ENCODE data around the gene PLCH2. TPM values are rescaled to one million over a fixed set of nuclear protein-coding genes. Genes with fewer than 3 reads are reported as not detected.

PLCH2 gene
- total and polyA plus RNA-seq, 4 donors = 2.1 to 7.9 (median 3.4) TPM

DNA sequence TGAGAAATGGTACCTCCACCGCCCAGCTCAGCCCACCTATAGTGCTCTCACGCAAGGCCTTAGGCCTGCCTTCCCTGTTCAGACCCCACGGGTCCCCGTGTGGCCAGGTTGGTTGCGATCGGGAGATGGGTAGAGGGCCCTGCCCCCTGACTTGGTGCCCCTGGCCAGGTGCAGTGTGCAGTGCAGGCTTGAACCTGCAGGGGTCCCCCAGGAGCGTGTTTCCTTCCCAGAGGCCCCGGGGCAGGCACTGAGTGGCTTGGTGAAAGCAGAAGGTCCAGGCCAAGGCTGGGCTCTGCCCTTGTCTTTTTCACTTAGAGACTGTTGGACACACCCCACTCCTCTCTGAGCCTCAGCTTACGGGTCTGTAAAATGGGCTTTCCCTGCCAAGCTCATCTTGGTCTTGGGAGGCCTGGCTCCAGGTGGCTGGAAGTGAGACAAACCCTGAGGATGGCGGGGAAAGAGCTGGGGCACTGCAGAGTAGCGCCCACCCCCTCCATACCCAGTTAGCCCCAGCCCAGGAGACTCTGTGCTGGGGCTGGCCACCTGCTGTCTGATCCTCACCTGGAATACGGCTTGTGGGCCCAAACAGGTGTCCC is 63.3 kb downstream of the PLCH2 start:
- Histone ChIP-seq H3K27ac (ENCODE audit: low read depth in 1 of 2, low read length in 1 of 2) (no peak overlapping the region), H3K9me3 (ENCODE audit: control insufficient read depth in 4 of 4, insufficient read depth in 3 of 4, low read length in 3 of 4) (no peaks in the 10 kb centered on the region), H3K9ac (ENCODE audit: insufficient read depth in 1 of 2, low read length in 2 of 2) (no peak overlapping the region), H3K27me3 (ENCODE audit: control insufficient read depth in 3 of 3, insufficient read depth in 3 of 3, low read length in 2 of 3) (peaks cover 0 to 25% (median 5%) of the 10 kb centered on the region in 3 donors), H3K4me1 (ENCODE audit: control insufficient read depth in 5 of 5, insufficient read depth in 5 of 5, low read length in 5 of 5) (peaks cover 0 to 27% (median 8%) of the 10 kb centered on the region in 5 donors), H3K36me3 (ENCODE audit: control insufficient read depth in 4 of 4, insufficient read depth in 4 of 4, low read length in 4 of 4) (no peaks in the 10 kb centered on the region), H3K4me3 (no peak overlapping the region)
- WGBS, 2 donors = 81% methylated on average over 11 to 12 of the region's 12 CpGs
- no peak for ATAC-seq (ENCODE audit: insufficient read depth, low FRiP score)
- no peak for DNase-seq
- TF ChIP-seq CTCF (IDR thresholded peaks at IDR 0.05; ENCODE audit: control extremely low read depth, extremely low read depth) = no peak

GRCh38 chr1:2540816-2541492 is 64.9 kb downstream of the PLCH2 start:
- Histone ChIP-seq H3K4me1 (ENCODE audit: control insufficient read depth in 5 of 5, insufficient read depth in 5 of 5, low read length in 5 of 5) (peaks cover 0 to 24% (median 6%) of the 10 kb centered on the region in 5 donors), H3K9me3 (ENCODE audit: control insufficient read depth in 4 of 4, insufficient read depth in 3 of 4, low read length in 3 of 4) (no peaks in the 10 kb centered on the region), H3K27ac (ENCODE audit: low read depth in 1 of 2, low read length in 1 of 2) (no peak overlapping the region), H3K9ac (ENCODE audit: insufficient read depth in 1 of 2, low read length in 2 of 2) (no peak overlapping the region), H3K27me3 (ENCODE audit: control insufficient read depth in 3 of 3, insufficient read depth in 3 of 3, low read length in 2 of 3) (peaks cover 0 to 15% (median 0%) of the 10 kb centered on the region in 3 donors), H3K36me3 (ENCODE audit: control insufficient read depth in 4 of 4, insufficient read depth in 4 of 4, low read length in 4 of 4) (no peaks in the 10 kb centered on the region), H3K4me3 (no peak overlapping the region)
- ATAC-seq (ENCODE audit: insufficient read depth, low FRiP score) (no peak), DNase-seq (no peak)
- 14% methylated on average over 34 to 39 of the region's 39 CpGs for WGBS, 2 donors
- TF ChIP-seq CTCF (IDR thresholded peaks at IDR 0.05; ENCODE audit: control extremely low read depth, extremely low read depth) = no peak

DNA sequence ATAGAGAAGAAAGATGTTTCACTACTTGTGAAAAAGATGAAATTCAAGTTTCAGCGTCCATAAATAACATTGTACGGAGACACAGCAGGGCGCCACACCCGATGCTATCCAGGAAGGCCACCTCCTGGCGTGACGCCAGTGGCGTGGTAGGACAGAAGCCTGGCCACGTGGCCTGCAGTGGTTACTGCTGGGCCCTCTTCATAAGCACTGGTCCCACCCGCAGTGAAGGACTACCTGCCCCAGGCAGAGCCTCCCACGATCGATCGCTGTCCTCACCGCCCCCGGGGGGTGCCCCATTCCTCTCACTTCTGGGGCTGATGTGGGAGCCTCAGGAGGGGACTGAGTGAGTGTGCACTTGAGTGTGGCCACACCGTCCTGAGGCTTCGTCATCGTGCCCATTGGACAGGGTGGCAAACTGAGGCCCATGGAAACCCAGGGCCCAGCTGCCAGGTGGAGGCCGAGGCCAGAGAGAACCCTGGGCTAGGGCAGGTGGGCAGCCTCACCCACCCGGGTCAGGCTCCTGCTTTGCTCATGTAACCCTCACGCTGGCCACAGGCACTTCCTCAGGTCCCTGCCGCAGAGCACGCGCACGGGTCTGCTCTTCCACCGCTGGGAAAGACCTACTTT is 65.6 kb downstream of the PLCH2 start:
- TF ChIP-seq CTCF (IDR thresholded peaks at IDR 0.05; ENCODE audit: control extremely low read depth, extremely low read depth) = no peak
- 70 to 81% methylated on average over 25 of the region's 25 CpGs for WGBS, 2 donors
- peaks cover 0 to 10% (median 0%) of the 10 kb centered on the region in 3 donors for H3K27me3 ChIP-seq (ENCODE audit: control insufficient read depth in 3 of 3, insufficient read depth in 3 of 3, low read length in 2 of 3)

More for the DNA sequence above, 65.6 kb downstream of the PLCH2 start:
- no peak overlapping the region for H3K27ac ChIP-seq (ENCODE audit: low read depth in 1 of 2, low read length in 1 of 2)
- DNase-seq (no peak), ATAC-seq (ENCODE audit: insufficient read depth, low FRiP score) (no peak)
- H3K36me3 ChIP-seq (ENCODE audit: control insufficient read depth in 4 of 4, insufficient read depth in 4 of 4, low read length in 4 of 4) = no peaks in the 10 kb centered on the region
- H3K4me3 ChIP-seq = no peak overlapping the region
- no peaks in the 10 kb centered on the region for H3K9me3 ChIP-seq (ENCODE audit: control insufficient read depth in 4 of 4, insufficient read depth in 3 of 4, low read length in 3 of 4)
- peaks cover 0 to 28% (median 6%) of the 10 kb centered on the region in 5 donors for H3K4me1 ChIP-seq (ENCODE audit: control insufficient read depth in 5 of 5, insufficient read depth in 5 of 5, low read length in 5 of 5)
- H3K9ac ChIP-seq (ENCODE audit: insufficient read depth in 1 of 2, low read length in 2 of 2) = no peak overlapping the region
